Vagina (tissue), 2 donors: Measurements from ENCODE around the gene IFNGR2.

Experiments
- CTCF ChIP-seq, 3 experiments: fragments of 450-650 bp in 2 of 3; fragments of 200-600 bp in 1 of 3; sonication (generic) in 1 of 3; IDR thresholded peaks; one replicate each; pipeline ENCODE4 v1.5.1; 2017 to 2019; ENCODE audit warnings: antibody characterized with exemption in 3 of 3, mild to moderate bottlenecking in 2 of 3, moderate library complexity in 2 of 3
- POLR2A ChIP-seq, 2 donors: fragments of 450-650 bp; IDR thresholded peaks; one replicate each; pipeline ENCODE4 v1.6.1; 2017; ENCODE audit warnings: antibody characterized with exemption in 2 of 2, mild to moderate bottlenecking in 2 of 2, moderate library complexity in 2 of 2
- POLR2AphosphoS5 ChIP-seq, 2 donors: sonication (generic); formaldehyde crosslinking; IDR thresholded peaks; one replicate each; pipeline ENCODE4 v1.9.0; 2017; ENCODE audit warnings: antibody characterized with exemption in 2 of 2, mild to moderate bottlenecking in 2 of 2, low read depth in 1 of 2; ENCODE audit not compliant: insufficient read depth in 1 of 2

GRCh38 chr21:33449616-33450015, 46.4 kb downstream of the IFNGR2 start:
- TF ChIP-seq CTCF (IDR thresholded peaks at IDR 0.05) (no peak), POLR2A (IDR thresholded peaks at IDR 0.05) (no peak), POLR2AphosphoS5 (IDR thresholded peaks at IDR 0.05; ENCODE audit: insufficient read depth in 1 of 2, low read depth in 1 of 2) (no peak)
